GM21723 (cell line): ENCODE data around the gene IL12RB1.
"Not testable (repeated sequence)": the region's sequence is repeated elsewhere in the genome, so short reads cannot be mapped to it uniquely, and the experiment has no call there.

ENCODE experiments used
- ATAC-seq: cut with Tn5 transposase; IDR thresholded peaks from one replicate; pipeline ENCODE4 v1.9.1; 2021; ENCODE audit warnings: mild to moderate bottlenecking, moderate library complexity; ENCODE audit not compliant: unreplicated experiment

Gene IL12RB1

GRCh38 chr19:18112989-18113478 is 26.3 kb upstream of the IL12RB1 start:
- no peak for ATAC-seq

DNA sequence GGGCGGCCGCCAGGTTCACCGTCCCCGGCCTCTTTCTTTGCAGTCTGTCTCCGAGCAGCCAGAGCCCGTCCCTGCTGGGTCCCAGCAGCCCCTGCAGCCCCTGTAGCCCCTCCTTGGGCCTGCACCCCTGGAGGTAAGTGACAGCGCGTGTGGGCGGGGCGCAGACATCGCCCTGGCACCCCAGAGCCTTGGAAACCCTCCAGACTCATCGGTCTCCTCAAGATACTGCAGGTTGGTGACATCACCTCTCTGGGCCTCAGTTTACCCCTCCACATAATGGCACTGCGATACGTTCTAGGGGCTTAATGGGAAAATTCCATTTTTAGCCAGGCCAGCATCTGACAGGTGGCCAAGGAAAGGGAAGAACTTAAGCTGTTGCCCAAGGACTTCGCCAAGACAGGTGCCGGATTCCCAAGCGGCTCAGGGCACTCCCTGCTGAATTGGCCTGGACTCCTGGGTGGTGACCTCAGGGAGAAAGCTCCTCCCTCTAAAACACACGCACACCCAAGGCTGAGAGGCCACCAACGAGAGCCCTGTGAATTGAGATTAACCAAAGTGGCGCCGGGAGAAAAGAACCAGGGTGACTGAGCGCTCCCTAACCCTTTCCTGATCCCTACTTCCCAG is 24.0 kb upstream of the IL12RB1 start:
- ATAC-seq, result no peak

DNA sequence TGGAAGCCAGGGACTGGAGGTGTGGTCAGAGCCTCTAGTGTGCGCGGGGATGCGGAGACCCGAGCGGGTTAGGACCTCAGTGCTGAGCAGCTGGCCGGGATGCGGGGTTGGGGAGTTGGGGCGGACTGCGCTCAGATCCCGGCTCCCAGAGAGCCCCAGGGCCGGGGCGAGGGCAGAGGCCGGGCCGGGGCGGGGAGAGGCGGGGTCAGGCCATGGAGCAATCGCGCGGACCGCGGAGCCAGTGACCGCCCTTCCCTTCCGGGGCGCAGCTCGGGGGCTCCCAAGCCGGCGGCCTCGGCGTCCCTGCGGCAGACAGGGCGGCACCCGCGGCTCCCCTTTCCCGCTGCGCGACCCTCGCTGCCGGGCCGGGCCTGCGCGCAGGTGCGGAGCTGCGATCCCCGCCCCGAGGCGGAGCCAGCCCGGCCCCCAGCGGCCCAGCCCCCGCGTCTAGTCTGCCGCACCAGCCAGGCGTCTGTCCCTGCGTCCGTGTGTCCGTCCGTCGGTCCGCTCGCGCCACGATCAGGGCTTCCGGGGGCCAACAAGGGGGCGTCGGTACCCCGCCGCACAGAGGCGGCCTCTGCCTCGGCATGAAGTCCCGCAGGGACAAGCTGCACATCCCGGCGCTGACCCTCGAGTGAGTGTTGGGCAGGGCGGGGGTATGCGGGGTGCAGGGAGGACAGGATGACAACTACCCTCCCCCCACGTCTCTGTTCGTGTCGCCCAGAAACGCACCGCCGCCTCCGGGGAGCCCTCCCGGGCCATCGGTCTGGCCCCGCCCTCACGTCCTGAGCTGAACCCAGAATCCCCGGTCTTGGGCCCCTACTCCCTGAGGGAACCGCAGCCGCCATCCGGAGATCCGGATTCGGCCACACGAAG is 23.2 kb upstream of the IL12RB1 start:
- no peak for ATAC-seq

GRCh38 chr19:18109341-18109732 is 22.6 kb upstream of the IL12RB1 start:
- no peak for ATAC-seq

DNA sequence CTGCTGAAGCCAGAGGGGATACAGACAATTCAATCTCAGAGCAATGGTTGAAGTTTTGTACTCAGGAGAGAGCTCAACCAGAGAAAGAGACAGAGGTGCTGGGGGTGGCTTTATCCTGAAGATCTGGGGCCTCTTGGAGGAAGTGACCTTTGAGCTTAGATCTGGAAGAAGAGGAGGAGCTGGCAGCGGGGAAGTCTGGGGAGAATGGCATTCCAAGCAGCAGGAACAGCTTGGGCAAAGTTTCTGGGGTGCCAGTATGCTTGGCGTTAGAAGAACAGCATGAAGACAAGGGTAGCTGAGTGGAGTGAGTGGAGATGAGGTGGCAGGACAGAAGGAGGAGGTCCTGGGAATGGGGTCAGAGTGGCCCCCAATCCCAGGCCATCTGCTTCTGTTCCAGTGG is 22.2 kb upstream of the IL12RB1 start:
- no peak for ATAC-seq

DNA sequence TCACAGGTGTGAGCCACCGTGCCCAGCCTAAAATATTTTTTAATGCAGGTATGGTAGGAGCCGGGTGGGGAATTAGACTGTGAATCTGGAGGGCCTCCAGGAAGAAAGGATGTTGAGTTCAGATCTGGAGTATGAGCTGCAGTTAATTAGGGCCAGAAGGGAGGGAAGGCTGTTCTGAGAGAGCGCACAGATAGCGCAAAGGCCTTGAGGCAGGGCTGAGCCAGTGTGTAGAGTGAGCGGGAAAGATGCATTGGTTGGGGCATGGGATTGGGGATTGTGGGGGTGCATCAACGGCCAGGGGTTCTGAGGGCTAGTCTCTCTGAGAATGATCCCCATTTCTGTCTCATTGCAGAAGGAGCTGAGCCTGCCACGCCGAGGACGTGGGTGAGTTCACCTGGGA is 20.5 kb upstream of the IL12RB1 start:
- no peak for ATAC-seq

DNA sequence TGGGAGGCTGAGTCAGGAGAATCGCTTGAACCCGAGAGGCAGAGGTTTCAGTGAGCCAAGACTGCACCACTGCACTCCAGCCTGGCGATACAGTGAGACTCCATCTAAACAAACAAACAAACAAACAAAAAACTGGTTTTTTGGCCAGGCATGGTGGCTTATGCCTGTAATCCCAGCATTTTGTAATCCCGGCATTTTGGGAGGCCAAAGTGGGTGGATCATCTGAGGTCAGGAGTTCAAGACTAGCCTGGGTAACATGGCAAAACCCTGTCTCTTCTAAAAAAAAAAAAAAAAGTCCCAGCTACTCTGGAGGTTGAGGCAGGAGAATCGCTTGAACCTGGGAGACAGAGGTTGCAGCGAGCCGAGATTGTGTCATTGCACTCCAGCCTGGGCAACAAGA is 18.5 kb upstream of the IL12RB1 start:
- not testable (repeated sequence) for ATAC-seq

DNA sequence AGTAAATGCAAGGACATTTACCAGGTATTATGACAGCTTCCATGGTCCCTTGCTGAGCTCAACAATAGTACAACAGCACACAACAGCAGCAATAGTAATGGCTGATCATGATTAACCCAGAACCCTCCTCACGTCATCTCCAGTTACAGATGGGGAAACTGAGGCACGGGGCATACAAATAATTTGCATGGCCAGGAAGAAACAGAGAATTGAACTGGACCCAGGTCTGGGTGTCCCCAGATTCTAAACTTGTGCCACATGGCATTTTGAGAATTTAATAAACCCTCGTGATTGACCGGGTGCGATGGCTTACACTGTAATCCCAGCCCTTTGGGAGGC is 18.0 kb upstream of the IL12RB1 start:
- no peak for ATAC-seq

- ATAC-seq, result no peak
Measured at GRCh38 chr19:18102916-18103542, 16.3 kb upstream of the IL12RB1 start.

- ATAC-seq, result no peak
Measured at GRCh38 chr19:18101268-18101667, 14.5 kb upstream of the IL12RB1 start.

- no peak for ATAC-seq
Measured at GRCh38 chr19:18100710-18101109, 14.0 kb upstream of the IL12RB1 start.

GRCh38 chr19:18099623-18099995 is 12.9 kb upstream of the IL12RB1 start:
- no peak for ATAC-seq

- ATAC-seq, result peak; percentile 49
Measured at GRCh38 chr19:18098891-18099622, 12.3 kb upstream of the IL12RB1 start.

DNA sequence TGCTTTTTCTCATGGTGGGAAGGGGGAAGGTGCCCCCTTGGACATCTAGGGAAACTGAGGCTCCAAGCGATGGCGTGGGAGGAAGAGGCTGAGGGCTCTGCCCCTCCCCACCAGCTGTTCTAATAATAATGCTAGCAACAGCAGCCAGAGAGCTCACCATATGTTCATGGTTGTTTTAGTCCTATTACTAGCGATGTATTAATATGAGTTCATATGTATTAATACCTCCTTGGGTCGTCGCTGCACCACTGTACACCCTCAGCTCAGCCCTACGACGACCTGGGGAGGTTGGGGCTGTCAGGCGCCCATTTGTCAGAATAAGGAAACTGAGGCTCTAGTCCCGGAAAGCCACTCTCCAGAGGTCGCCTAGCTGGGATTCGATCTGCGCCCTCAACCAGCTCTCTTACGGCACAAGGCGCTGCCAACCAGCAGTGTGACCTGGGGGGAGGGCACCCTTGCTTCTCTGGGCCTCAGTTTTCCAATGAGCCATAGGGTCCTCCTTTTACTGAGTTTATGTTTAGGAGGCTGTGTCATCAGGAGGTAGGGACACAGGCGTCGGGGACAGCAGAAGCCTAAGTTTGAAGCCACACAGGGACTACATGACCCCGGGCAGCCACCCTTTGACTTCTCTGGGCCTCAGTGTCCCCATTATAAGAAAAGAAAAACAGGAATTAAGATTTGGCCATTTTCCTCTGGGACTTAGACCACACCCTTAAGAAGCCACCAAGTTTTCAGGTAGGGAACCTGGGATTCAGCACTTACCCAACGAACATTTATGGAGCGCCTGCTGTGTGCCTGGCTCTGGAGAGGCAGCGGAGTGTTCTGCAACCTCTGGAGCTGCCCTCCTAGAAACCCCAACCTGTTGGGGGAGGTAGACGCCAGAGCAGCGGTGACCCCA is 11.5 kb upstream of the IL12RB1 start:
- no peak for ATAC-seq

DNA sequence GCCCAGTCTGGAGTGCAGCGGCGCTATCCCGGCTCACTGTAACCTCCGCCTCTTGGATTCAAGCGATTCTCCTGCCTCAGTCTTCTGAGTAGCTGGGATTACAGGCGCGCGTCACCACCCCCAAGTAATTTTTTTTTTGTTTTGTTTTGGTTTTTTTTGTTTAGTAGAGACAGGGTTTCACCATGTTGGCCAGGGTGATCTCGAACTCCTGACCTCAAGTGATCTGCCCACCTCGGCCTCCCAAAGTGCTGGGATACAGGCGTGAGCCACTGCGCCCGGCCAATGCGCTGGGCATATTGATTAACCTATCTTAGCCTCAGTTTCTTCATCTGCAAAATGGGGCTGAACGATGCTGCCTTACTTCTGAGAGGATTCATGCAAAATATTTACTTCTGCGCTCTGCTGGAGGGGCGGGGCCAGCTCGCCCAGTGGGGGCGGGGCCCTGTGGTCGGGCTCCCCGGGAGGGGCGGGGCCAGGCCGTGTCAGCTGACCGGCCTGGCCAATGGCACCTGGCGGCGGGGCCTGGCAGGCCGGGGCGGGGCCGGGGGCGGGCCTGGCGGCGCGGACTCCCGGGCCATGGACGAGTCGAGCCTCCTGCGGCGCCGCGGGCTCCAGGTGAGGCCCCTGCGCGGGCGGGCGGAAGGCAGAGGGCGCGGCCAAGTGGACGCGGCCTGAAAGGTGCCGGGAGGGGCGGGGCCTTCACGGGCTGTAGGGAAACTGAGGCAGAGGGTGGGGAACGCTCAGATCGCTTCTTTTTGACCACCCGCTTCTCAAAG is 10.7 kb upstream of the IL12RB1 start, which contains the start of gene MAST3:
Gene MAST3 (plus strand): TSS at position 562 of the 776 bp plus-strand sequence. CDS start 15 bp downstream, at position 577.
- peak; percentile 66 for ATAC-seq

DNA sequence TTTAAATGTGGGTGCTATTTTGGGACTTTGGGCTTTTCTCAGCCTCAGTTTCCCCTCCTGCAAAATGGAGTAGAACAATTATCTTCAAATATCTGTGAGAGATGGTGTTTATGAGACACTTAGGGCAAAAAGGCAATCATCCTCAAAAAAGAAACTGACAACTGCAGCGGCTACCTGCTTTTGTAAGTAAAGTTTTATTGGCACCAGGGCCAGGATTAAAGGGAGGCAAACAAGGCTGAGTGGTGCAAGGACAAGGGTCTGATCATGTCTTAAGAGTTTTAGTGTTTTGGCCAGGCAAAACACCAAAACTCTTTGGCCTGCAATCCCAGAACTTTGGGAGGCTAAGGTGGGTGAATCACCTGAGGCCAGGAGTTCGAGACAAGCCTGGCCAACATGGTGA is 9.5 kb upstream of the IL12RB1 start:
- ATAC-seq, result no peak

- ATAC-seq, result no peak
Measured at GRCh38 chr19:18093439-18094161, 6.9 kb upstream of the IL12RB1 start.

DNA sequence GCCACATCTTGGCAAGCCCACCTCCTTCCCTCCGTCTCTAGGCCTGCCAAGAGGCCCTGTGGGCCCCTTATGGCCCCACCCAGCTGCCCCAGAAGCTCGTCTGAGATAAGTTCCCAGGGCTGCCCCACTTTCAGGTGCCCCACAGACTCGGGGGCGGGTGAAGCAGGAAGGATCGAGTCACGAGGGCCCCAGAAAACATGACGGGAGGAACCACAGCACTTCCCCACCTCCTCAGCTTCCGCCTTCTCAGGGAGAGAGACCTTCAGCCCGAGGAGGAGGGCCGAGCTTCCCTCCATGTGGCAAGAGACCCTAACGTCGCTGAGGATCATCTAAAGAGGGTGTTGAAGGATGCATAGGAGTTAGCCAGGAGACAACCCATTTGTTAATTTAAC is 4.5 kb upstream of the IL12RB1 start:
- peak; percentile 46 for ATAC-seq
